Stimulated activated effector memory CD8-positive, alpha-beta T cell treated with anti-CD3 and anti-CD28 coated beads, Interleukin-12 subunit alpha, Interleukin-12 subunit beta, amount 100 ng/mL, for 72 hours (primary cell): ENCODE data around the gene BMPR1B.

Experiments used
- ATAC-seq: fragments of 150-1000 bp; cut with Tn5 transposase; 2 replicates; pipeline ENCODE4 v1.10.0; 2021
- DNase-seq, 2 donors: peaks; one replicate each; pipeline ENCODE4 v3.0.0; 2021 to 2022; ENCODE audit warnings: low spot score in 2 of 2
- H3K27ac Mint-ChIP-seq: one replicate; pipeline ENCODE4 v1.8.0; 2022; ENCODE audit warnings: mild to moderate bottlenecking, mixed read lengths
- H3K36me3 Mint-ChIP-seq: one replicate; pipeline ENCODE4 v1.8.0; 2022; ENCODE audit warnings: mild to moderate bottlenecking, mixed read lengths
- H3K4me1 Mint-ChIP-seq: one replicate; pipeline ENCODE4 v1.8.0; 2022; ENCODE audit warnings: mixed read lengths
- H3K4me3 Mint-ChIP-seq: one replicate; pipeline ENCODE4 v1.8.0; 2022; ENCODE audit warnings: mild to moderate bottlenecking, mixed read lengths
- H3K9me3 Mint-ChIP-seq: one replicate; pipeline ENCODE4 v1.8.0; 2022; ENCODE audit warnings: mixed read lengths

The BMPR1B gene

GRCh38 chr4:94744850-94745249 is 12.9 kb upstream of the BMPR1B start:
- Mint-ChIP-seq H3K4me3 (no peak overlapping the region), H3K9me3 (no peaks in the 10 kb centered on the region), H3K36me3 (no peaks in the 10 kb centered on the region), H3K4me1 (no peaks in the 10 kb centered on the region), H3K27ac (no peak overlapping the region)
- DNase-seq, result no peak
- no peak for ATAC-seq

GRCh38 chr4:94746746-94747145 is 11.0 kb upstream of the BMPR1B start:
- no peak overlapping the region for H3K4me3 Mint-ChIP-seq
- ATAC-seq (no peak), DNase-seq (no peak)
- no peak overlapping the region for H3K27ac Mint-ChIP-seq
- no peaks in the 10 kb centered on the region for H3K4me1 Mint-ChIP-seq
- H3K36me3 Mint-ChIP-seq, result no peaks in the 10 kb centered on the region
- H3K9me3 Mint-ChIP-seq, result no peaks in the 10 kb centered on the region

GRCh38 chr4:94758141-94758699 is 465 bp downstream of the BMPR1B start:
- Mint-ChIP-seq H3K4me1 (peaks cover 8% of the 10 kb centered on the region), H3K27ac (no peak overlapping the region), H3K36me3 (no peaks in the 10 kb centered on the region), H3K9me3 (no peaks in the 10 kb centered on the region), H3K4me3 (peak overlapping the region; percentile 44)
- ATAC-seq (peak; percentile 56), DNase-seq (no peak)

- Mint-ChIP-seq H3K27ac (no peak overlapping the region), H3K4me3 (peak overlapping the region; percentile 44), H3K9me3 (no peaks in the 10 kb centered on the region), H3K4me1 (peaks cover 8% of the 10 kb centered on the region), H3K36me3 (no peaks in the 10 kb centered on the region)
- DNase-seq (no peak), ATAC-seq (peak; percentile 8)
These were observed 1.1 kb downstream of the BMPR1B start for GRCh38 chr4:94758700-94759399.

GRCh38 chr4:94759767-94760211 is 2.0 kb downstream of the BMPR1B start:
- DNase-seq (no peak), ATAC-seq (no peak)
- Mint-ChIP-seq H3K9me3 (peaks cover 2% of the 10 kb centered on the region), H3K36me3 (no peaks in the 10 kb centered on the region), H3K4me1 (peaks cover 8% of the 10 kb centered on the region), H3K27ac (no peak overlapping the region), H3K4me3 (no peak overlapping the region)

GRCh38 chr4:94762326-94762725 is 4.6 kb downstream of the BMPR1B start:
- peaks cover 8% of the 10 kb centered on the region for H3K4me1 Mint-ChIP-seq
- H3K27ac Mint-ChIP-seq, result no peak overlapping the region
- no peaks in the 10 kb centered on the region for H3K36me3 Mint-ChIP-seq
- DNase-seq (no peak), ATAC-seq (no peak)
- peaks cover 2% of the 10 kb centered on the region for H3K9me3 Mint-ChIP-seq
- no peak overlapping the region for H3K4me3 Mint-ChIP-seq

- Mint-ChIP-seq H3K27ac (no peak overlapping the region), H3K4me3 (no peak overlapping the region), H3K36me3 (no peaks in the 10 kb centered on the region), H3K9me3 (peaks cover 2% of the 10 kb centered on the region), H3K4me1 (peaks cover 8% of the 10 kb centered on the region)
- no peak for ATAC-seq
- DNase-seq, result no peak
These were observed 5.2 kb downstream of the BMPR1B start for GRCh38 chr4:94763005-94763404.

GRCh38 chr4:94763500-94763899 is 5.7 kb downstream of the BMPR1B start:
- DNase-seq (no peak), ATAC-seq (no peak)
- Mint-ChIP-seq H3K4me3 (no peak overlapping the region), H3K9me3 (peaks cover 2% of the 10 kb centered on the region), H3K36me3 (no peaks in the 10 kb centered on the region), H3K27ac (no peak overlapping the region), H3K4me1 (peaks cover 6% of the 10 kb centered on the region)

- H3K4me1 Mint-ChIP-seq, result peaks cover under 1% of the 10 kb centered on the region
- no peak overlapping the region for H3K27ac Mint-ChIP-seq
- H3K9me3 Mint-ChIP-seq, result peaks cover 2% of the 10 kb centered on the region
- no peak overlapping the region for H3K4me3 Mint-ChIP-seq
- ATAC-seq, result no peak
- DNase-seq, result no peak
- no peaks in the 10 kb centered on the region for H3K36me3 Mint-ChIP-seq
These were observed 6.3 kb downstream of the BMPR1B start for GRCh38 chr4:94764069-94764468.

GRCh38 chr4:94765174-94765573 is 7.4 kb downstream of the BMPR1B start:
- Mint-ChIP-seq H3K9me3 (peaks cover 2% of the 10 kb centered on the region), H3K27ac (no peak overlapping the region), H3K4me3 (no peak overlapping the region), H3K36me3 (no peaks in the 10 kb centered on the region), H3K4me1 (no peaks in the 10 kb centered on the region)
- ATAC-seq (no peak), DNase-seq (no peak)

GRCh38 chr4:94765648-94766047 is 7.9 kb downstream of the BMPR1B start:
- DNase-seq (no peak), ATAC-seq (no peak)
- peaks cover 2% of the 10 kb centered on the region for H3K9me3 Mint-ChIP-seq
- no peak overlapping the region for H3K27ac Mint-ChIP-seq
- no peaks in the 10 kb centered on the region for H3K36me3 Mint-ChIP-seq
- H3K4me3 Mint-ChIP-seq, result no peak overlapping the region
- no peaks in the 10 kb centered on the region for H3K4me1 Mint-ChIP-seq

- no peaks in the 10 kb centered on the region for H3K36me3 Mint-ChIP-seq
- H3K4me3 Mint-ChIP-seq, result no peak overlapping the region
- no peak overlapping the region for H3K27ac Mint-ChIP-seq
- ATAC-seq (no peak), DNase-seq (no peak)
- no peaks in the 10 kb centered on the region for H3K4me1 Mint-ChIP-seq
- H3K9me3 Mint-ChIP-seq, result peaks cover 2% of the 10 kb centered on the region
These were observed 9.1 kb downstream of the BMPR1B start for GRCh38 chr4:94766856-94767255.

GRCh38 chr4:94767446-94767845 is 9.7 kb downstream of the BMPR1B start:
- H3K27ac Mint-ChIP-seq, result no peak overlapping the region
- no peak for ATAC-seq
- H3K4me1 Mint-ChIP-seq, result no peaks in the 10 kb centered on the region
- no peak overlapping the region for H3K4me3 Mint-ChIP-seq
- no peaks in the 10 kb centered on the region for H3K36me3 Mint-ChIP-seq
- DNase-seq, result no peak
- peaks cover 2% of the 10 kb centered on the region for H3K9me3 Mint-ChIP-seq

- H3K36me3 Mint-ChIP-seq, result no peaks in the 10 kb centered on the region
- peaks cover 9% of the 10 kb centered on the region for H3K9me3 Mint-ChIP-seq
- H3K4me3 Mint-ChIP-seq, result no peak overlapping the region
- H3K27ac Mint-ChIP-seq, result no peak overlapping the region
- ATAC-seq, result no peak
- no peak for DNase-seq
- H3K4me1 Mint-ChIP-seq, result no peaks in the 10 kb centered on the region
These were observed 25.0 kb downstream of the BMPR1B start for GRCh38 chr4:94782707-94783106.

- DNase-seq (no peak), ATAC-seq (no peak)
- no peaks in the 10 kb centered on the region for H3K4me1 Mint-ChIP-seq
- H3K4me3 Mint-ChIP-seq, result no peak overlapping the region
- H3K27ac Mint-ChIP-seq, result no peak overlapping the region
- H3K36me3 Mint-ChIP-seq, result no peaks in the 10 kb centered on the region
- H3K9me3 Mint-ChIP-seq, result no peaks in the 10 kb centered on the region
These were observed 33.9 kb downstream of the BMPR1B start for GRCh38 chr4:94791701-94792100.

GRCh38 chr4:94798808-94799207 is 41.1 kb downstream of the BMPR1B start:
- H3K27ac Mint-ChIP-seq, result no peak overlapping the region
- no peak for DNase-seq
- no peak overlapping the region for H3K4me3 Mint-ChIP-seq
- no peaks in the 10 kb centered on the region for H3K36me3 Mint-ChIP-seq
- H3K9me3 Mint-ChIP-seq, result no peaks in the 10 kb centered on the region
- ATAC-seq, result no peak
- H3K4me1 Mint-ChIP-seq, result no peaks in the 10 kb centered on the region
